HCT116 (cell line): ENCODE measurements around the gene CCDC30.
"Not testable (repeated sequence)": the region's sequence is repeated elsewhere in the genome, so short reads cannot be mapped to it uniquely, and the experiment has no call there.

ENCODE experiments used
- POLR2A ChIP-seq: IDR thresholded peaks from 2 replicates; pipeline ENCODE4 v1.7.0; 2011; ENCODE audit warnings: borderline replicate concordance; ENCODE audit not compliant: insufficient read depth, insufficient read length; ENCODE audit errors: extremely low read depth
- POLR2AphosphoS5 ChIP-seq: IDR thresholded peaks from 2 replicates; pipeline ENCODE4 v1.6.1; 2011; ENCODE audit warnings: mild to moderate bottlenecking, low read depth, low read length, moderate library complexity
- TF ChIP-seq, protein P1 (sequence below), 3 experiments: fragments of 200-600 bp in 1 of 3; sonication (generic) in 1 of 3; IDR thresholded peaks in 2 of 3; conservative IDR thresholded peaks in 1 of 3; 2 replicates each; pipeline ENCODE4 v1.5.1; 2012 to 2017; ENCODE audit warnings: low read depth in 2 of 3, low read length in 2 of 3, antibody characterized with exemption in 1 of 3, borderline replicate concordance in 1 of 3, control low read depth in 1 of 3, mild to moderate bottlenecking in 1 of 3, mixed read lengths in 1 of 3, mixed run types in 1 of 3, moderate library complexity in 1 of 3; ENCODE audit not compliant: insufficient read depth in 1 of 3
- TF ChIP-seq, protein P2 (sequence below): IDR thresholded peaks from 2 replicates; pipeline ENCODE4 v1.6.1; 2011; ENCODE audit warnings: mild to moderate bottlenecking, low read length, moderate library complexity; ENCODE audit not compliant: insufficient replicate concordance; ENCODE audit errors: extremely low read depth
- TF ChIP-seq, protein P3 (sequence below): IDR thresholded peaks from 2 replicates; pipeline ENCODE4 v1.6.1; 2012

DNA sequence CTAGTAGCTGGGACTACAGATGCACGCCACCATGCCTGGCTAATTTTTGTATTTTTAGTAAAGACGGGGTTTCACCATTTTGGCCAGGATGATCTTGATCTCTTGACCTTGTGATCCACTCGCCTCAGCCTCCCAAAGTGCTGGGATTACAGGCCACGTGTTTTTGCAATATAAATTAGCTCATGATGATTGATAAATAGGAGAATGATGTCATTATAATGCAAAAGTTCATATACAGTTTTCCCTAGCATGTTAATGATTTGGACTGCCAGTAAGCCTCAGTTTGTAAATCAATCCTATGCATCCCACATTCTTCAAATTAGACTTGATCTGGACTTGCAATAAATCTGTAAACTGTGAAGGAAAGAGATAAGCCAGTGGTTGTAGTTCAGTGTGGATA is 14.3 kb downstream of the CCDC30 start:
- TF ChIP-seq POLR2AphosphoS5, POLR2A: not testable (repeated sequence)
- TF ChIP-seq, protein P1, sequence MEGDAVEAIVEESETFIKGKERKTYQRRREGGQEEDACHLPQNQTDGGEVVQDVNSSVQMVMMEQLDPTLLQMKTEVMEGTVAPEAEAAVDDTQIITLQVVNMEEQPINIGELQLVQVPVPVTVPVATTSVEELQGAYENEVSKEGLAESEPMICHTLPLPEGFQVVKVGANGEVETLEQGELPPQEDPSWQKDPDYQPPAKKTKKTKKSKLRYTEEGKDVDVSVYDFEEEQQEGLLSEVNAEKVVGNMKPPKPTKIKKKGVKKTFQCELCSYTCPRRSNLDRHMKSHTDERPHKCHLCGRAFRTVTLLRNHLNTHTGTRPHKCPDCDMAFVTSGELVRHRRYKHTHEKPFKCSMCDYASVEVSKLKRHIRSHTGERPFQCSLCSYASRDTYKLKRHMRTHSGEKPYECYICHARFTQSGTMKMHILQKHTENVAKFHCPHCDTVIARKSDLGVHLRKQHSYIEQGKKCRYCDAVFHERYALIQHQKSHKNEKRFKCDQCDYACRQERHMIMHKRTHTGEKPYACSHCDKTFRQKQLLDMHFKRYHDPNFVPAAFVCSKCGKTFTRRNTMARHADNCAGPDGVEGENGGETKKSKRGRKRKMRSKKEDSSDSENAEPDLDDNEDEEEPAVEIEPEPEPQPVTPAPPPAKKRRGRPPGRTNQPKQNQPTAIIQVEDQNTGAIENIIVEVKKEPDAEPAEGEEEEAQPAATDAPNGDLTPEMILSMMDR (IDR thresholded peaks at IDR 0.05 in 2 of 3, conservative IDR thresholded peaks at IDR 0.05 in 1 of 3; ENCODE audit: borderline replicate concordance in 1 of 3, insufficient read depth in 1 of 3, low read depth in 2 of 3, low read length in 2 of 3): not testable (repeated sequence)
- TF ChIP-seq, protein P2, sequence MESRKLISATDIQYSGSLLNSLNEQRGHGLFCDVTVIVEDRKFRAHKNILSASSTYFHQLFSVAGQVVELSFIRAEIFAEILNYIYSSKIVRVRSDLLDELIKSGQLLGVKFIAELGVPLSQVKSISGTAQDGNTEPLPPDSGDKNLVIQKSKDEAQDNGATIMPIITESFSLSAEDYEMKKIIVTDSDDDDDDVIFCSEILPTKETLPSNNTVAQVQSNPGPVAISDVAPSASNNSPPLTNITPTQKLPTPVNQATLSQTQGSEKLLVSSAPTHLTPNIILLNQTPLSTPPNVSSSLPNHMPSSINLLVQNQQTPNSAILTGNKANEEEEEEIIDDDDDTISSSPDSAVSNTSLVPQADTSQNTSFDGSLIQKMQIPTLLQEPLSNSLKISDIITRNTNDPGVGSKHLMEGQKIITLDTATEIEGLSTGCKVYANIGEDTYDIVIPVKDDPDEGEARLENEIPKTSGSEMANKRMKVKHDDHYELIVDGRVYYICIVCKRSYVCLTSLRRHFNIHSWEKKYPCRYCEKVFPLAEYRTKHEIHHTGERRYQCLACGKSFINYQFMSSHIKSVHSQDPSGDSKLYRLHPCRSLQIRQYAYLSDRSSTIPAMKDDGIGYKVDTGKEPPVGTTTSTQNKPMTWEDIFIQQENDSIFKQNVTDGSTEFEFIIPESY: not testable (repeated sequence)
- TF ChIP-seq, protein P3, sequence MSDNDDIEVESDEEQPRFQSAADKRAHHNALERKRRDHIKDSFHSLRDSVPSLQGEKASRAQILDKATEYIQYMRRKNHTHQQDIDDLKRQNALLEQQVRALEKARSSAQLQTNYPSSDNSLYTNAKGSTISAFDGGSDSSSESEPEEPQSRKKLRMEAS: not testable (repeated sequence)
